ENCODE data around the gene HELZ. TPM values are rescaled to one million over a fixed set of nuclear protein-coding genes. Genes with fewer than 3 reads are reported as not detected.

HELZ gene
- polyA plus RNA-seq, 3 donors, result 24.8 to 44.1 (median 39.9) TPM

- Histone ChIP-seq H3K79me2 (ENCODE audit: insufficient read depth, low read length) (peaks cover 100% of the 10 kb centered on the region), H2AFZ (ENCODE audit: insufficient read depth, low read depth, low read length, poor library complexity, severe bottlenecking) (no peak overlapping the region), H3K9me3 (replicated peaks in 1 of 2; ENCODE audit: control insufficient read depth in 1 of 2, insufficient read depth in 1 of 2, low read length in 2 of 2) (no peaks in the 10 kb centered on the region), H4K20me1 (ENCODE audit: insufficient read depth, low read length) (peaks cover 100% of the 10 kb centered on the region), H3K4me3 (replicated peaks in 1 of 3; ENCODE audit: low read depth in 2 of 3, low read length in 3 of 3) (no peak overlapping the region), H3K27ac (ENCODE audit: low read depth in 1 of 2, low read length in 2 of 2) (peak overlapping the region in 1 of 2 donors; percentile 9), H3K27me3 (ENCODE audit: control insufficient read depth in 2 of 2, insufficient read depth in 2 of 2, low read length in 2 of 2) (no peaks in the 10 kb centered on the region), H3K4me2 (replicated peaks; ENCODE audit: extremely low read depth, low read length, poor library complexity, severe bottlenecking) (no peak overlapping the region), H3K36me3 (replicated peaks in 1 of 2; ENCODE audit: control insufficient read depth in 1 of 2, insufficient read depth in 2 of 2, low read length in 2 of 2) (peaks cover 26 to 74% of the 10 kb centered on the region in 2 donors), H3K4me1 (ENCODE audit: control insufficient read depth in 1 of 2, insufficient read depth in 2 of 2, low read length in 2 of 2) (peaks cover 4 to 10% of the 10 kb centered on the region in 2 donors), H3K9ac (ENCODE audit: insufficient read depth, low read length, poor library complexity, severe bottlenecking) (no peak overlapping the region)
- peak overlapping the region in 1 of 7 donors; percentile 21 for H3K27ac Mint-ChIP-seq
- intact Hi-C loops (cut with micrococcal nuclease), result no loop called here
- no peak for DNase-seq
- peaks cover 13% of the 10 kb centered on the region for H3K4me1 Mint-ChIP-seq
- H3K27me3 Mint-ChIP-seq (ENCODE audit: low read depth in 3 of 3), result peaks cover 0 to 1% (median 0%) of the 10 kb centered on the region in 3 donors
- H3K36me3 Mint-ChIP-seq, result peaks cover 29 to 56% of the 10 kb centered on the region in 2 donors
- H3K4me3 Mint-ChIP-seq, result no peak overlapping the region
- WGBS (ENCODE audit: insufficient coverage), result 100% methylated on average over 3 of the region's 4 CpGs
- peaks cover 0 to 3% (median 0%) of the 10 kb centered on the region in 7 donors for H3K9me3 Mint-ChIP-seq
- TF ChIP-seq CTCF (IDR thresholded peaks at IDR 0.05), result no peak
Observed at GRCh38 chr17:67225316-67225715, 19.7 kb downstream of the HELZ start.

GRCh38 chr17:67224736-67225135 lies 20.3 kb downstream of the HELZ start:
- no peak overlapping the region for H3K27ac Mint-ChIP-seq

More at GRCh38 chr17:67224736-67225135, 20.3 kb downstream of the HELZ start:
- Histone ChIP-seq H3K79me2 (ENCODE audit: insufficient read depth, low read length) (peaks cover 100% of the 10 kb centered on the region), H3K36me3 (replicated peaks in 1 of 2; ENCODE audit: control insufficient read depth in 1 of 2, insufficient read depth in 2 of 2, low read length in 2 of 2) (peaks cover 22 to 72% of the 10 kb centered on the region in 2 donors), H3K27me3 (ENCODE audit: control insufficient read depth in 2 of 2, insufficient read depth in 2 of 2, low read length in 2 of 2) (no peaks in the 10 kb centered on the region), H2AFZ (ENCODE audit: insufficient read depth, low read depth, low read length, poor library complexity, severe bottlenecking) (no peak overlapping the region), H3K9ac (ENCODE audit: insufficient read depth, low read length, poor library complexity, severe bottlenecking) (no peak overlapping the region), H3K9me3 (replicated peaks in 1 of 2; ENCODE audit: control insufficient read depth in 1 of 2, insufficient read depth in 1 of 2, low read length in 2 of 2) (no peaks in the 10 kb centered on the region), H3K4me1 (ENCODE audit: control insufficient read depth in 1 of 2, insufficient read depth in 2 of 2, low read length in 2 of 2) (peaks cover 4 to 10% of the 10 kb centered on the region in 2 donors), H4K20me1 (ENCODE audit: insufficient read depth, low read length) (peaks cover 100% of the 10 kb centered on the region), H3K27ac (ENCODE audit: low read depth in 1 of 2, low read length in 2 of 2) (no peak overlapping the region), H3K4me2 (replicated peaks; ENCODE audit: extremely low read depth, low read length, poor library complexity, severe bottlenecking) (no peak overlapping the region), H3K4me3 (replicated peaks in 1 of 3; ENCODE audit: low read depth in 2 of 3, low read length in 3 of 3) (no peak overlapping the region)
- WGBS (ENCODE audit: insufficient coverage), result 98% methylated on average over 8 of the region's 9 CpGs
- H3K36me3 Mint-ChIP-seq, result peaks cover 32 to 54% of the 10 kb centered on the region in 2 donors
- peaks cover 0 to 3% (median 0%) of the 10 kb centered on the region in 7 donors for H3K9me3 Mint-ChIP-seq
- TF ChIP-seq CTCF (IDR thresholded peaks at IDR 0.05), result no peak
- peaks cover 0 to 1% (median 0%) of the 10 kb centered on the region in 3 donors for H3K27me3 Mint-ChIP-seq (ENCODE audit: low read depth in 3 of 3)
- peaks cover 16% of the 10 kb centered on the region for H3K4me1 Mint-ChIP-seq
- no peak overlapping the region for H3K4me3 Mint-ChIP-seq
- no peak for DNase-seq
- intact Hi-C loops (cut with micrococcal nuclease), result no loop called here

All from CD14-positive monocyte (primary cell).